ENCODE results near the gene HAP1. TPM values are rescaled to one million over a fixed set of nuclear protein-coding genes. Genes with fewer than 3 reads are reported as not detected.

Gene HAP1
- total and polyA plus RNA-seq, 11 donors: 0.07 to 0.35 (median 0.10) TPM; not detected in 6

GRCh38 chr17:41775394-41776226, 41.2 kb upstream of the HAP1 start:
- intact Hi-C loops (cut with DNase I): loop anchor here in 4 of 10 donors (2.0 to 10.0 kb wide), 3 partner anchors 25 to 83 kb away; no protein-coding TSS in a partner anchor
- H3K27ac ChIP-seq: peak overlapping the region; percentile 83 to 97 (median 95)
- H3K4me3 ChIP-seq: peak overlapping the region in 4 of 12 donors; percentile 9 to 19 (median 14)
- H3K36me3 ChIP-seq: peaks cover 0 to 33% (median 17%) of the 10 kb centered on the region in 9 donors
- H3K27me3 ChIP-seq: no peaks in the 10 kb centered on the region
- DNase-seq (peak in 4 of 5 donors; percentile 62 to 78 (median 64)), ATAC-seq (peak; percentile 6 to 48 (median 32))
- 29 to 35% (median 32%) methylated on average over 9 to 12 of the region's 12 CpGs for WGBS, 4 donors
- peaks cover 38 to 91% (median 84%) of the 10 kb centered on the region in 12 donors for H3K4me1 ChIP-seq
- TF ChIP-seq POLR2A (IDR thresholded peaks at IDR 0.05): no peak
- no peak for TF ChIP-seq CTCF (IDR thresholded peaks at IDR 0.05)
- H3K9me3 ChIP-seq: no peaks in the 10 kb centered on the region

GRCh38 chr17:41773731-41774193, 39.3 kb upstream of the HAP1 start:
- peak overlapping the region in 3 of 12 donors; percentile 1 to 8 (median 8) for H3K4me3 ChIP-seq

GRCh38 chr17:41773190-41773588, 38.7 kb upstream of the HAP1 start:
- Histone ChIP-seq H3K4me3 (peak overlapping the region in 2 of 12 donors; percentile 8), H3K4me1 (peaks cover 24 to 72% (median 62%) of the 10 kb centered on the region in 12 donors), H3K27me3 (no peaks in the 10 kb centered on the region), H3K36me3 (peaks cover 0 to 57% (median 41%) of the 10 kb centered on the region in 9 donors), H3K27ac (peak overlapping the region in 11 of 12 donors; percentile 40 to 97 (median 96)), H3K9me3 (no peaks in the 10 kb centered on the region)
- intact Hi-C loops (cut with DNase I): loop anchor here in 3 of 10 donors (2.0 to 10.0 kb wide), 3 partner anchors 34 to 78 kb away; no protein-coding TSS in a partner anchor
- TF ChIP-seq POLR2A (IDR thresholded peaks at IDR 0.05) (no peak), CTCF (IDR thresholded peaks at IDR 0.05) (no peak)
- ATAC-seq: peak; percentile 19 to 69 (median 53)
- peak; percentile 79 to 92 (median 86) for DNase-seq
- WGBS, 4 donors: 14 to 33% (median 20%) methylated on average over 1 to 12 of the region's 12 CpGs

More at GRCh38 chr17:41773731-41774193, 39.3 kb upstream of the HAP1 start:
- Histone ChIP-seq H3K4me1 (peaks cover 26 to 78% (median 68%) of the 10 kb centered on the region in 12 donors), H3K27me3 (no peaks in the 10 kb centered on the region), H3K9me3 (no peaks in the 10 kb centered on the region), H3K36me3 (peaks cover 0 to 51% (median 35%) of the 10 kb centered on the region in 9 donors), H3K27ac (peak overlapping the region in 11 of 12 donors; percentile 40 to 97 (median 96))
- DNase-seq: peak in 1 of 5 donors; percentile 58
- 37 to 41% (median 39%) methylated on average over 8 of the region's 8 CpGs for WGBS, 4 donors
- ATAC-seq: peak in 1 of 4 donors; percentile 7
- intact Hi-C loops (cut with DNase I): loop anchor here in 4 of 10 donors (2.0 to 10.0 kb wide), 4 partner anchors 27 to 79 kb away; no protein-coding TSS in a partner anchor
- TF ChIP-seq POLR2A (IDR thresholded peaks at IDR 0.05): no peak
- no peak for TF ChIP-seq CTCF (IDR thresholded peaks at IDR 0.05)

Measured in heart left ventricle (tissue), 16 donors.